HG03108 (cell line): ENCODE data around the gene NOCT.
"Not testable (repeated sequence)": the region's sequence is repeated elsewhere in the genome, so short reads cannot be mapped to it uniquely, and the experiment has no call there.

ENCODE experiments used
- ATAC-seq: cut with Tn5 transposase; IDR thresholded peaks from one replicate; pipeline ENCODE4 v1.9.1; 2021; ENCODE audit warnings: moderate library complexity; ENCODE audit not compliant: unreplicated experiment

Gene NOCT

GRCh38 chr4:139015269-139015947 is at the start of gene NOCT:
Gene NOCT, plus strand, starts transcription at chr4:139015781. Its CDS starts 201 bp downstream, at chr4:139015982.
- peak; percentile 93 for ATAC-seq

- peak; percentile 95 for ATAC-seq
Measured at GRCh38 chr4:138967313-138967712, 48.3 kb upstream of the NOCT start.

- ATAC-seq, result no peak
Measured at GRCh38 chr4:138972956-138973801, 42.4 kb upstream of the NOCT start.

- ATAC-seq, result no peak
Measured at GRCh38 chr4:138975225-138975624, 40.4 kb upstream of the NOCT start.

- ATAC-seq, result no peak
Measured at GRCh38 chr4:138976526-138976925, 39.1 kb upstream of the NOCT start.

- ATAC-seq, result peak; percentile 94
Measured at GRCh38 chr4:138977524-138977923, 38.1 kb upstream of the NOCT start.

GRCh38 chr4:138978028-138978585 is 37.5 kb upstream of the NOCT start:
- ATAC-seq, result no peak

- no peak for ATAC-seq
Measured at GRCh38 chr4:138978600-138978999, 37.0 kb upstream of the NOCT start.

- no peak for ATAC-seq
Measured at GRCh38 chr4:138979742-138980141, 35.8 kb upstream of the NOCT start.

- ATAC-seq, result no peak
Measured at GRCh38 chr4:138981930-138982390, 33.6 kb upstream of the NOCT start.

GRCh38 chr4:138982754-138983153 is 32.8 kb upstream of the NOCT start:
- ATAC-seq, result no peak

- ATAC-seq, result no peak
Measured at GRCh38 chr4:138983690-138984089, 31.9 kb upstream of the NOCT start.

- ATAC-seq, result no peak
Measured at GRCh38 chr4:138984647-138985046, 30.9 kb upstream of the NOCT start.

GRCh38 chr4:138992676-138993075 is 22.9 kb upstream of the NOCT start:
- no peak for ATAC-seq

- ATAC-seq, result no peak
Measured at GRCh38 chr4:138996090-138996489, 19.5 kb upstream of the NOCT start.

- ATAC-seq, result no peak
Measured at GRCh38 chr4:138999666-139000065, 15.9 kb upstream of the NOCT start.

- not testable (repeated sequence) for ATAC-seq
Measured at GRCh38 chr4:139000134-139000533, 15.4 kb upstream of the NOCT start.

GRCh38 chr4:139001430-139001829 is 14.2 kb upstream of the NOCT start:
- not testable (repeated sequence) for ATAC-seq

GRCh38 chr4:139003668-139004067 is 11.9 kb upstream of the NOCT start:
- ATAC-seq, result not testable (repeated sequence)

- no peak for ATAC-seq
Measured at GRCh38 chr4:139005774-139006173, 9.8 kb upstream of the NOCT start.

GRCh38 chr4:139007640-139008039 is 7.9 kb upstream of the NOCT start:
- no peak for ATAC-seq

GRCh38 chr4:139008278-139008677 is 7.3 kb upstream of the NOCT start:
- not testable (repeated sequence) for ATAC-seq
